H7 (cell line): Measurements from ENCODE around the gene SPIN4. TPM values are rescaled to one million over a fixed set of nuclear protein-coding genes. Genes with fewer than 3 reads are reported as not detected.

Experiments used
- DNase-seq: peaks from one replicate; pipeline ENCODE4 v3.0.0; 2012
- H3K27me3 ChIP-seq: 2 replicates; pipeline ENCODE4 v1.6.0; 2011; ENCODE audit warnings: mild to moderate bottlenecking, low read length; ENCODE audit not compliant: control insufficient read depth, insufficient read depth
- H3K36me3 ChIP-seq: replicated peaks from 2 replicates; pipeline ENCODE4 v1.5.1; 2011; ENCODE audit warnings: low read length; ENCODE audit not compliant: control insufficient read depth, insufficient read depth
- H3K4me3 ChIP-seq: 2 replicates; pipeline ENCODE4 v1.5.1; 2011; ENCODE audit warnings: low read depth, mild to moderate bottlenecking, control low read depth, low read length, moderate library complexity; ENCODE audit not compliant: insufficient read depth
- total RNA-seq: library from RNA; depleted of rRNA; stranded (reverse); fragments of >200 nt; shearing (Covaris generic); gene quantifications from 2 replicates; pipeline ENCODE4 v1.2.3, GENCODE V29; 2014

The SPIN4 gene
- total RNA-seq, 1 experiment from 2014 or later, result 21.4 TPM

GRCh38 chrX:63299596-63299995 lies 51.5 kb downstream of the SPIN4 start:
- DNase-seq, result no peak
- Histone ChIP-seq H3K27me3 (no peaks in the 10 kb centered on the region), H3K4me3 (no peak overlapping the region), H3K36me3 (no peaks in the 10 kb centered on the region)
